Activated effector memory CD4-positive, alpha-beta T cell treated with Interleukin-2 at 50 U/mL for 16 hours (primary cell): ENCODE results near the gene TAAR6.
A peak's percentile ranks its signal among the peaks of the same experiment; 100 is the strongest.
"Not testable (repeated sequence)": the region's sequence is repeated elsewhere in the genome, so short reads cannot be mapped to it uniquely, and the experiment has no call there.

ENCODE experiments used
- DNase-seq: peaks from one replicate; pipeline ENCODE4 v3.0.0-alpha.2; 2020

The TAAR6 gene, protein sequence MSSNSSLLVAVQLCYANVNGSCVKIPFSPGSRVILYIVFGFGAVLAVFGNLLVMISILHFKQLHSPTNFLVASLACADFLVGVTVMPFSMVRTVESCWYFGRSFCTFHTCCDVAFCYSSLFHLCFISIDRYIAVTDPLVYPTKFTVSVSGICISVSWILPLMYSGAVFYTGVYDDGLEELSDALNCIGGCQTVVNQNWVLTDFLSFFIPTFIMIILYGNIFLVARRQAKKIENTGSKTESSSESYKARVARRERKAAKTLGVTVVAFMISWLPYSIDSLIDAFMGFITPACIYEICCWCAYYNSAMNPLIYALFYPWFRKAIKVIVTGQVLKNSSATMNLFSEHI

GRCh38 chr6:132570221-132570777 is at the start of gene TAAR6:
TAAR6 (plus strand) TSS chr6:132570322; CDS start chr6:132570322, 0 bp downstream.
- no peak for DNase-seq

DNA sequence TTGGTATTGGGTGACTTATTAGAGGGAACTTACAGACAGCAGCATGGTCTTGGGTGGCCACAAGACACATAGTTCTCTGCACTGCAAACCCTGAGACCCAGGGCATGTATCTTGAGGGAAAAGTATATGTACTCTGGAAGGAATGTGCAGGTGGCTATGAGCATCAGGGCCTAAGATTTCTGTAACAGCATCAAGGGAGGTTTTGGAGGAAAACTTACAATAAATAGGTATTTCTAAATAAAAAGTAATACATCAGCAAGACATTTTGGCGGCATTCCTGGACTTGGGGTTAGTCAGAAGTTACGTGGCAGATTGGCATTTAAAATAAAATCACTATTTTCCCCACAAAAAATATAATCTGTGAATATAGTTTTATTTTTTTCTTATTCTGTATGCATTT is 49.2 kb upstream of the TAAR6 start:
- no peak for DNase-seq

- DNase-seq, result no peak
These were observed 45.5 kb upstream of the TAAR6 start for GRCh38 chr6:132524646-132525045.

GRCh38 chr6:132525866-132526265 is 44.3 kb upstream of the TAAR6 start:
- DNase-seq, result no peak

- DNase-seq, result no peak
These were observed 43.7 kb upstream of the TAAR6 start for GRCh38 chr6:132526461-132526860.

GRCh38 chr6:132527791-132528190 is 42.3 kb upstream of the TAAR6 start:
- DNase-seq, result no peak

GRCh38 chr6:132530293-132530974 is 39.7 kb upstream of the TAAR6 start:
- peak; percentile 15 for DNase-seq

- not testable (repeated sequence) for DNase-seq
These were observed 35.6 kb upstream of the TAAR6 start for GRCh38 chr6:132534546-132534945.

GRCh38 chr6:132537145-132537544 is 33.0 kb upstream of the TAAR6 start:
- no peak for DNase-seq

DNA sequence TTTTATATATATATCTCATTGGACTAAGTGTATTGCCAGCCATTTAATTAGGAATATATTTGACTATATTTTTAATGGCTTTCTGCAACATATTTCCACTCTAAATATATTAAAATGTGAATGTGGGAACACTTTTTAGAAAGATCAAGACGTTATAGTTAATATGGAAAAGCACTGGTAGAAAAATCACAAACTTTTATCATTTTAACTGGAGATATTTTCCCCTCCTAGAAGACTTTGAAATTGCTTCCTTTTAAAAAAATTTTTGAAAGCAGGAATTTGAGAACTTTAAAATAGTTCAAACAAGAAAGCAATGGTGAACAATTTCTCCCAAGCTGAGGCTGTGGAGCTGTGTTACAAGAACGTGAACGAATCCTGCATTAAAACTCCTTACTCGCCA is 32.1 kb upstream of the TAAR6 start, which contains the start of gene TAAR9:
Gene TAAR9, plus strand, starts transcription at position 301 of the 400 bp plus-strand sequence. Its CDS starts 13 bp downstream, at position 314.
- no peak for DNase-seq

- DNase-seq, result no peak
These were observed 25.3 kb upstream of the TAAR6 start for GRCh38 chr6:132544826-132545225.

- no peak for DNase-seq
These were observed 21.2 kb upstream of the TAAR6 start for GRCh38 chr6:132548746-132549463.

- DNase-seq, result no peak
These were observed 18.9 kb upstream of the TAAR6 start for GRCh38 chr6:132551214-132551613.

DNA sequence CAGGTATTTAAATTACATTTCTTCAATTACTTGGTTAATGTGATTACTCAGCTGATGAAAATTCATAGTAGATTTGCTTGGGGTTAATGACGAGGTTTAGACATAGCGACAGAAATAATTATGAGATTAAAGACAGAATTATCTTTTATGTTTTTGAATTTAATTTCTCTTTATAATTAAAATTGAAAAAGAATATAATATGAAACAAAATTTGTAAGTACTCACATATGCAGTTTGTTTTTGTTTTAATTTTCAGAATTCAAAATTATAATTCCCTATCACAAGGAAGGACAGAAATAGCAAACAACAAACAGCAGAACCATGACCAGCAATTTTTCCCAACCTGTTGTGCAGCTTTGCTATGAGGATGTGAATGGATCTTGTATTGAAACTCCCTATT is 17.8 kb upstream of the TAAR6 start, which contains the start of gene TAAR8:
Gene TAAR8, plus strand, starts transcription at position 301 of the 400 bp plus-strand sequence. Its CDS starts 21 bp downstream, at position 322.
- no peak for DNase-seq

GRCh38 chr6:132560087-132560486 is 10.0 kb upstream of the TAAR6 start:
- not testable (repeated sequence) for DNase-seq

GRCh38 chr6:132566404-132566803 is 3.7 kb upstream of the TAAR6 start:
- no peak for DNase-seq

GRCh38 chr6:132567566-132567965 is 2.6 kb upstream of the TAAR6 start:
- DNase-seq, result no peak

- no peak for DNase-seq
These were observed 1.5 kb upstream of the TAAR6 start for GRCh38 chr6:132568611-132569010.

- no peak for DNase-seq
These were observed 952 bp upstream of the TAAR6 start for GRCh38 chr6:132569170-132569569.

DNA sequence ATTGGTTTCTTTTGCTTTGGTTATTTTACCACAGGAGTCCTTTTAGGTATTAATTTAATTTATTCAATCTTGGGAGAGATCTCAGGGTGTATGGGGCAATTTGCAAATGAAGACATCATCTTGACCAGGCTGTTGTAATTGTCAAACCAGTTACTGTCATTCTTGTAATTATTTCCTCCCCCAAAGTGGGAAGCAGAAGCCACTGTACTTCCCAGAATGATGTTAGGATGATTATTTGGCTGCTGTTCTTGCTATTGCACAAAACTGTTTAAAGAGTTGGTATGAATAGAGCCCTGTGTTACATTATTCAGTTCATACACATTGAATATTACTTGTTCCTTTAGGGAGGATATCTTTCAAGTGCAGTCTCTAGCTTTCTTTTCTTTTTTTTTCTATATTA is 1.7 kb downstream of the TAAR6 start:
- no peak for DNase-seq

DNA sequence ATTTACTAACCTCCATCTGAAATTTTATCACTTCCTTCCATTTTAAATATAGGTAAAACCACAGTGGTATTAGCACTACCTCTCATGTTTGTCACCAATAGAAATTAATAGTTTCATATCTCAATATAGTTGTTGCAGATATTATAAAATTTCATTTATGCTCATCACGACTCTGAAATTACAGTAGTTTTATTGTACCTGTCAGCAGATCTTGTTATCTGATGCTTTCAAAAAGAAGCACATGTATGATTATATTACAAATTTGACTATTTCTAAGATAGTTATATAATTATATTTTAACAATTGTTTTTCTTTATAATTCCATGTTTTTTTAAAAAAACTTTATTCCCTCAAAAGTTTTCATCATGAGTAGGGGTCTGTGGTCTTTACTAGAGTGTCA is 14.6 kb downstream of the TAAR6 start:
- no peak for DNase-seq

GRCh38 chr6:132587424-132587823 is 17.3 kb downstream of the TAAR6 start:
- no peak for DNase-seq

DNA sequence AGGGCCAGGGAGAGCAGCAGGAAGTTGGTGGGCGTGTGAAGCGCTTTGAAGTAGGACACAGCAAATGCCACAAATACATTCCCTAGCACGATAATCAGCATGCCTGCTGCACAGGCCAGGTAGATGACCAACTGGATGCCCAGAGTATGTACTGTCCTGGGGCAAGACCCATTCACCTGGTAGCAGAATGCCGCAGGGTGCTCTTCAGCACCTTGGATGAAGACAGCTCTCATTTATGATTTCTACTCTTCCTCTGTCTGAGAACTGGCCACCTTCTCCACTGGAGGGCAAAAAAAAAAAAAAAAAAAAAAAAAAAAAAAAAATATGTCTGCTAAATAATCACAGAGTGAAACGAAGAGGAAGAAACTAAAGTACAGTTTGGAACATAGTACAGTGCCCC is 19.3 kb downstream of the TAAR6 start, which contains the start of gene TAAR5:
Gene TAAR5, minus strand, starts transcription at position 288 of the 400 bp plus-strand sequence. Its CDS starts 55 bp downstream, at position 233.
- DNase-seq, result no peak
